Omental fat pad (tissue), 4 donors: ENCODE results near the gene SAMD4A. TPM values are rescaled to one million over a fixed set of nuclear protein-coding genes. Genes with fewer than 3 reads are reported as not detected.

ENCODE experiments used
- ATAC-seq: fragments of 150-250 bp; one replicate; pipeline ENCODE4 v1.9.1; 2016; ENCODE audit warnings: mild to moderate bottlenecking, moderate library complexity; ENCODE audit not compliant: low FRiP score
- DNase-seq: peaks from one replicate; pipeline ENCODE4 v3.0.0-alpha.2; 2019; ENCODE audit warnings: low spot score
- CTCF ChIP-seq, 3 donors: fragments of 450-650 bp; IDR thresholded peaks; one replicate each; pipeline ENCODE4 v1.5.1; 2016 to 2017; ENCODE audit warnings: antibody characterized with exemption in 3 of 3, mild to moderate bottlenecking in 3 of 3, moderate library complexity in 2 of 3
- total RNA-seq, 4 donors: library from RNA; depleted of rRNA; stranded (reverse); fragments of >200 nt; gene quantifications; one replicate each; pipeline ENCODE4 v1.1.0, GENCODE V29; 2016

The SAMD4A gene
- total RNA-seq, 4 donors from 2014 or later: 33.9 to 116 (median 38.3) TPM

DNA sequence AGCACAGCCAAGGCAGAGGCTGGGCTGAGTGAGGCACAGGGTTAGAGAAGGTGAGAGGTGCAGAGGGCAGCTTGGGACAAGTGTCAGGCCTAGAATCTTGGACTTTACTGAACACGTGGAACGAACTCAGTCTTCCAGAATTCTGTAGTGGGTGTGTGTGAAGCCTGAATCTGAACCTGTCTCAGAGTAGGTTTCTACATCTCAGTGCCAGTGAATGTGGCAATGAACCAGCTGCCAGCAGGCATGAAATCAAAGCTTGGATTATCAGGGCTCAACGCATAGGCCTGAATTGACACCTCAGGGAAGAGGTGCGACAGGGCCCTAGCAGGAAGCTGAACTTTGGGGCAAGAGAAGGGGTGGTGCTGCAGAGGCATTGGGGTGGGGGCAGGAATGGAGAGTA, 104.6 kb downstream of the SAMD4A start:
- ATAC-seq: no peak
- TF ChIP-seq CTCF (IDR thresholded peaks at IDR 0.05): no peak
- DNase-seq: no peak

DNA sequence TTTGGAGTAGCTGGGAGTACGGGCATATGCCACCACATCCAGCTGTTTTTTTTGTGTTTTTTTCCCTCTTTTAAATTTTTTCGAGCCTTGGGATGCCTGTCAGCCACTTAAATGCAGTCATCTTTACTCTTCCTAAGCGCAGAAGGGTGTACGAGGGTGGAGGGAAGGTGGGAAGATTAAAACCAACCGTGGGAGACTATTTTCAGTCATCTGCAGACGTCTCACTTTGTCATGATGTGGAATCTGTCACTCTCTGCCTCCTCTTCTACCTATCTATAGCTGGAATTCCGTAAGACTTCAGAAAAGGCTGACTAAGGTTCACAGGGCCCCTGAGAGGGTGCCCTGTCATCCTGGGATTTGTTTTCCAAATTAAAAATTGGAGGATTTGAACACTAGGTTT, 105.3 kb downstream of the SAMD4A start:
- no peak for TF ChIP-seq CTCF (IDR thresholded peaks at IDR 0.05)
- ATAC-seq: no peak
- DNase-seq: no peak

DNA sequence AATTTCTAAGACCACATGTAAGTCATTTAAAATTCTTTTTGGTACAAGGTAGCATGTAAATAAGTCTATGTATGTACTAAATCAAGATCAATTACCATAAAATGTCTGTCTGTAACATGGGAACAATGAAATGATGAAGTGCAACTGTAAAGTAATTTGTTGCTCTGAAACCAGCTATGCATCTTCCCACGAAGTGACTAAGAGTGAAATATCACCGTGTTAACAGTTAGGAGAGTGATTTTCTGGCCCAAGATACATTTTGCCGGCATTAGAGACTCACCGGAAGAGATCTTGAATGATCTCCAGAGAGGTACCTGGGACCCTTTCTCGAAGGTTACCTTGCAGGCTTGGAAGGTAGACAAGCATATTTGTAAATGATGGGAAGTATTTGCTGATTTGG, 105.8 kb downstream of the SAMD4A start:
- DNase-seq (no peak), ATAC-seq (no peak)
- TF ChIP-seq CTCF (IDR thresholded peaks at IDR 0.05): no peak

GRCh38 chr14:54673193-54674045, 106.5 kb downstream of the SAMD4A start:
- DNase-seq (no peak), ATAC-seq (no peak)
- TF ChIP-seq CTCF (IDR thresholded peaks at IDR 0.05): no peak

DNA sequence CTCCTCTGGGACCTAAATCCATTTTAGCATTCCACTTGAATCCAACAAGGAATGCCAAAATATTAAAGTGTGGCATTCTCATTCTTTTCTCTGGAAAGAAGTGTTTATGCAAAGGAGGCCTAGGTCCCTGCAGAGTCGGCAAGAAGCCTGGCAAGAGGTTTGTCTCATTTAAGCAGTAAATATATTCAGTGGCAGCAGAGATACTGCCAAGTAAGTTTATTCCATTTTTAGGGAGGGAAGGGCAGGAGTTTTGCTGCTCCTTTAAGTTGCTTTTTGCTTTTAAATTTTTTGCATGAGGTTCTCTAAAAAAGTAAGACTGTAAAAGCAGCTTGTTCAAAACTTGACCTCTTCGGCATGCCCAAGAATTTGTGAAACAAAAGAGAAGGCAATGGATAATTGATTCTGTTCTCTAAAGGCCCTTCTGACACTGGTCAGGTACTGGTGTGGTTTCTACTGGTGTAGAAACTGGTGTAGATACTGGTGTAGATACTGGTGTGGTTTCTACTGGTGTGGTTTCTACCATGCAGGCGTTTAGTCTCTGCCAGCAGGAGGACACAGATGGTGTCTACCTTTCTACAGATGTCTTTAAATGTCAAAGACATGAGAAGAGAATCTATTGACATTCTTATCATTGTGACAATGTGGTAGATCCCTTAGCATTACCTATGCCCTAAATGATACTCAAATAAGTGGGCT, 107.3 kb downstream of the SAMD4A start:
- DNase-seq (no peak), ATAC-seq (no peak)
- TF ChIP-seq CTCF (IDR thresholded peaks at IDR 0.05): no peak

- DNase-seq (no peak), ATAC-seq (no peak)
- no peak for TF ChIP-seq CTCF (IDR thresholded peaks at IDR 0.05)
Measured at GRCh38 chr14:54675236-54676128, 108.6 kb downstream of the SAMD4A start.
